Parathyroid adenoma (tissue), 2 donors: Measurements from ENCODE around the gene RETREG2.

Source experiments
- H2AFZ ChIP-seq: fragments of 300-600 bp; sonication (generic); one replicate; pipeline ENCODE4 v1.7.0; 2017; ENCODE audit warnings: antibody characterized with exemption, mild to moderate bottlenecking
- H3K27ac ChIP-seq: fragments of 300-600 bp; sonication (generic); one replicate; pipeline ENCODE4 v1.7.0; 2017
- H3K27me3 ChIP-seq: fragments of 300-600 bp; sonication (generic); one replicate; pipeline ENCODE4 v1.7.0; 2017; ENCODE audit warnings: low read length; ENCODE audit not compliant: control insufficient read depth, insufficient read depth
- H3K36me3 ChIP-seq: fragments of 300-600 bp; sonication (generic); one replicate; pipeline ENCODE4 v1.7.0; 2017; ENCODE audit warnings: low read length; ENCODE audit not compliant: control insufficient read depth, insufficient read depth
- H3K4me1 ChIP-seq: fragments of 300-600 bp; sonication (generic); one replicate; pipeline ENCODE4 v1.7.0; 2017; ENCODE audit warnings: control low read depth
- H3K4me2 ChIP-seq: fragments of 300-600 bp; sonication (generic); one replicate; pipeline ENCODE4 v1.7.0; 2017; ENCODE audit warnings: low read length
- H3K4me3 ChIP-seq: fragments of 300-600 bp; sonication (generic); one replicate; pipeline ENCODE4 v1.7.0; 2017; ENCODE audit warnings: low read depth, low read length
- H3K79me2 ChIP-seq: fragments of 300-600 bp; sonication (generic); one replicate; pipeline ENCODE4 v1.7.0; 2017; ENCODE audit warnings: control low read depth
- H3K9ac ChIP-seq: fragments of 300-600 bp; sonication (generic); one replicate; pipeline ENCODE4 v1.7.0; 2017; ENCODE audit warnings: mild to moderate bottlenecking
- H3K9me3 ChIP-seq: fragments of 300-600 bp; sonication (generic); one replicate; pipeline ENCODE4 v1.7.0; 2017; ENCODE audit warnings: low read length; ENCODE audit not compliant: control insufficient read depth
- TF ChIP-seq, protein P1 (sequence below): fragments of 300-600 bp; sonication (generic); IDR thresholded peaks from one replicate; pipeline ENCODE4 v1.7.0; 2017; ENCODE audit warnings: antibody characterized with exemption, mild to moderate bottlenecking
- donor health status: primary hyperparathyroidism.

RETREG2 gene

DNA sequence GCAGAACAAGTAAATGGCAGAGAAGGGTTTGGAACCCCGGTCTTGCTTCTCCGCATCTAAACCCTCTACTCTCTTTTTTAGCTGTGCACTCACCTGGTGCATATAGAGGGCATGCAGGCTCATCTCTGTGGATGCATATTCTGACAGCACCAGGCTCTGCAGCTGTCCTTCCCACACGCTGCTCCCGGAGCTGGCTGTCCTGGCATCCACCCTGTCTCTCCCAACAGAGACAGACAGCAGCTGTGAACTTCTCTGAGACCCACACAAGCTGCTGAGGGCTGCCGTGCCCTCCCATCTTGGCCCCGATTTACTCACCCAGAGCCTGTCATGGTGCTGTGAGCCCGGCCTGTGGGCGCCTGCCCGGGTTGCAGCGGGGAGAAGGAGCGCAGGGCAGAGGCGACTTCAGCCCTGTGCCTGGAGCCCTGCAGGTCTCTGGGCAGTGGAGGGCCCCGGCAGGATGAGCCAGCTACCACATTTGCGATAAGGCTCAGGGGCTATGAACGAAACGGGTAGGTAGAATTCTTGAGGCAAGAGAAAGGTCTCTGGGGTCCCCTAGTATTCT, 44.0 kb downstream of the RETREG2 start:
- H3K27ac ChIP-seq = no peak overlapping the region
- H2AFZ ChIP-seq = no peak overlapping the region
- no peaks in the 10 kb centered on the region for H3K79me2 ChIP-seq
- no peaks in the 10 kb centered on the region for H3K36me3 ChIP-seq
- no peak overlapping the region for H3K4me2 ChIP-seq
- H3K4me1 ChIP-seq = peaks cover 12% of the 10 kb centered on the region
- no peak overlapping the region for H3K9ac ChIP-seq
- H3K4me3 ChIP-seq = no peak overlapping the region
- no peaks in the 10 kb centered on the region for H3K9me3 ChIP-seq
- TF ChIP-seq, protein P1, sequence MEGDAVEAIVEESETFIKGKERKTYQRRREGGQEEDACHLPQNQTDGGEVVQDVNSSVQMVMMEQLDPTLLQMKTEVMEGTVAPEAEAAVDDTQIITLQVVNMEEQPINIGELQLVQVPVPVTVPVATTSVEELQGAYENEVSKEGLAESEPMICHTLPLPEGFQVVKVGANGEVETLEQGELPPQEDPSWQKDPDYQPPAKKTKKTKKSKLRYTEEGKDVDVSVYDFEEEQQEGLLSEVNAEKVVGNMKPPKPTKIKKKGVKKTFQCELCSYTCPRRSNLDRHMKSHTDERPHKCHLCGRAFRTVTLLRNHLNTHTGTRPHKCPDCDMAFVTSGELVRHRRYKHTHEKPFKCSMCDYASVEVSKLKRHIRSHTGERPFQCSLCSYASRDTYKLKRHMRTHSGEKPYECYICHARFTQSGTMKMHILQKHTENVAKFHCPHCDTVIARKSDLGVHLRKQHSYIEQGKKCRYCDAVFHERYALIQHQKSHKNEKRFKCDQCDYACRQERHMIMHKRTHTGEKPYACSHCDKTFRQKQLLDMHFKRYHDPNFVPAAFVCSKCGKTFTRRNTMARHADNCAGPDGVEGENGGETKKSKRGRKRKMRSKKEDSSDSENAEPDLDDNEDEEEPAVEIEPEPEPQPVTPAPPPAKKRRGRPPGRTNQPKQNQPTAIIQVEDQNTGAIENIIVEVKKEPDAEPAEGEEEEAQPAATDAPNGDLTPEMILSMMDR = no peak
- H3K27me3 ChIP-seq = no peaks in the 10 kb centered on the region

DNA sequence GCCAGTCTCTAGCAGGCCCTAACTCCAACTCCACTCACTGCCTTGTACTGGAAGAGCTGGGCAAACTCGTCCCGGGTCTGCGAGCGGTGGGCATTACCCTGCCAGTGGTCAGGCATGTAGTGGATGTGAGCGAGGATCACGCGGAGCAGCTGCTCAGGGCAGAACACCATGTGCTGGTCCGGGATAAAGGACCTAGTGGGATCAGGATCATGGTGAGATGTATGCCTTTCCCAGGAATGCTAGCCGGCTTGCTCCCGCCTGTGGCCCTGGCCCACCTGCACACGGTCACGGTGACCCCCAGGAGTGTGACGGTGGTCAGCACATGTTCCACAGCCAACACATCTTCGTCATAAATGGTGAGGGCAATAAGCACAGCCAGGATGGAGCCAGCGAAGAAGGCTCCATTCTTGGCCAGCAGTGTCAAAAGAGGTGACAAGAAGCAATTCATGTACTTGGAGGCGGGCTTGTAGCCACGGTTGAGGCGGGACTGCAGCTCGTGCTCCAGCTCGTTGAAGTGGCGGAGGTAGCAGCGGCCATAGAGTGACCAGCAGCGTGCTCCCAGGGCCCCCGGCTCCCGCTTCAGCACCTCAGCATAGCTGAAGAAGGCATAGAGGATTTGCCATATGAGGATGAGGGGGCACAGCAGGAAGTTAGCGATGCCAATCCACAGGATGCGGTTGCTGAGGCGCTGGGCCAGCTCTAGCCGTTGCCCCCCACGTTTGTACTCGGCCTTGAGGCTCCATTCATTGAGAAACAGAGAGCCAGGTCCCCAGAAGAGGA, 45.9 kb downstream of the RETREG2 start:
- no peak overlapping the region for H3K4me3 ChIP-seq
- TF ChIP-seq, protein P1 = no peak
- H3K27ac ChIP-seq = no peak overlapping the region

GRCh38 chr2:219225350-219225749, 47.3 kb downstream of the RETREG2 start:
- H3K4me3 ChIP-seq = no peak overlapping the region
- TF ChIP-seq, protein P1 = no peak
- H3K27me3 ChIP-seq = no peaks in the 10 kb centered on the region
- H3K36me3 ChIP-seq = no peaks in the 10 kb centered on the region
- no peaks in the 10 kb centered on the region for H3K9me3 ChIP-seq
- peaks cover 13% of the 10 kb centered on the region for H3K79me2 ChIP-seq
- H2AFZ ChIP-seq = no peak overlapping the region
- no peak overlapping the region for H3K4me2 ChIP-seq
- no peak overlapping the region for H3K27ac ChIP-seq
- H3K9ac ChIP-seq = no peak overlapping the region
- peaks cover under 1% of the 10 kb centered on the region for H3K4me1 ChIP-seq

More for the DNA sequence above, 45.9 kb downstream of the RETREG2 start:
- Histone ChIP-seq H3K4me2 (no peak overlapping the region), H3K4me1 (peaks cover 8% of the 10 kb centered on the region), H2AFZ (no peak overlapping the region), H3K9ac (no peak overlapping the region), H3K79me2 (peaks cover 13% of the 10 kb centered on the region), H3K9me3 (no peaks in the 10 kb centered on the region), H3K27me3 (no peaks in the 10 kb centered on the region), H3K36me3 (no peaks in the 10 kb centered on the region)

- H3K36me3 ChIP-seq = no peaks in the 10 kb centered on the region
- no peaks in the 10 kb centered on the region for H3K27me3 ChIP-seq
- H3K27ac ChIP-seq = peak overlapping the region; percentile 77
- peak overlapping the region; percentile 94 for H2AFZ ChIP-seq
- peak overlapping the region; percentile 62 for H3K9ac ChIP-seq
- H3K79me2 ChIP-seq = peaks cover 22% of the 10 kb centered on the region
- H3K4me1 ChIP-seq = peaks cover 7% of the 10 kb centered on the region
- H3K4me2 ChIP-seq = peak overlapping the region; percentile 99
- peak overlapping the region; percentile 99 for H3K4me3 ChIP-seq
- H3K9me3 ChIP-seq = no peaks in the 10 kb centered on the region
- TF ChIP-seq, protein P1 = no peak
These were observed 50.2 kb downstream of the RETREG2 start for GRCh38 chr2:219228041-219228910.
